Activated naive CD8-positive, alpha-beta T cell treated with anti-CD3 and anti-CD28 coated beads, Interleukin-2, amount 10 ng/mL, durations not matched to agents 7 days and 5 days (primary cell): Measurements from ENCODE around the gene GPD1L. TPM values are rescaled to one million over a fixed set of nuclear protein-coding genes. Genes with fewer than 3 reads are reported as not detected.
A peak's percentile ranks its signal among the peaks of the same experiment; 100 is the strongest.
"Not testable (repeated sequence)": the region's sequence is repeated elsewhere in the genome, so short reads cannot be mapped to it uniquely, and the experiment has no call there.

Experiments used
- ATAC-seq: fragments of 150-1000 bp; cut with Tn5 transposase; one replicate; pipeline ENCODE4 v1.10.0; 2021; ENCODE audit warnings: low read depth, moderate library complexity
- POLR2A ChIA-PET: fragments of 350-600 bp; sonication (Branson Sonifier 250); formaldehyde crosslinking; loops from one replicate; lab custom pipeline; 2021; ENCODE audit warnings: antibody characterized with exemption; lab: Charles Lee
- DNase-seq: peaks from one replicate; pipeline ENCODE4 v3.0.0; 2021
- H3K27ac Mint-ChIP-seq: one replicate; pipeline ENCODE4 v1.8.0; 2022; ENCODE audit warnings: mild to moderate bottlenecking, mixed read lengths
- H3K27me3 Mint-ChIP-seq: one replicate; pipeline ENCODE4 v1.8.0; 2022; ENCODE audit warnings: mild to moderate bottlenecking, moderate library complexity, mixed read lengths
- H3K36me3 Mint-ChIP-seq: one replicate; pipeline ENCODE4 v1.8.0; 2021; ENCODE audit warnings: mild to moderate bottlenecking, mixed read lengths
- H3K4me1 Mint-ChIP-seq: one replicate; pipeline ENCODE4 v1.8.0; 2021; ENCODE audit warnings: mixed read lengths
- H3K4me3 Mint-ChIP-seq: one replicate; pipeline ENCODE4 v1.8.0; 2022; ENCODE audit warnings: mild to moderate bottlenecking, moderate library complexity, mixed read lengths
- H3K9me3 Mint-ChIP-seq: one replicate; pipeline ENCODE4 v1.8.0; 2021; ENCODE audit warnings: mixed read lengths
- total RNA-seq, 2 experiments: library from RNA; stranded (reverse); gene quantifications; one replicate each; pipeline ENCODE4 v1.2.3, GENCODE V29; 2021

GPD1L gene
- 10 to 100 TPM; 27.8 to 31.0 TPM for total RNA-seq

DNA sequence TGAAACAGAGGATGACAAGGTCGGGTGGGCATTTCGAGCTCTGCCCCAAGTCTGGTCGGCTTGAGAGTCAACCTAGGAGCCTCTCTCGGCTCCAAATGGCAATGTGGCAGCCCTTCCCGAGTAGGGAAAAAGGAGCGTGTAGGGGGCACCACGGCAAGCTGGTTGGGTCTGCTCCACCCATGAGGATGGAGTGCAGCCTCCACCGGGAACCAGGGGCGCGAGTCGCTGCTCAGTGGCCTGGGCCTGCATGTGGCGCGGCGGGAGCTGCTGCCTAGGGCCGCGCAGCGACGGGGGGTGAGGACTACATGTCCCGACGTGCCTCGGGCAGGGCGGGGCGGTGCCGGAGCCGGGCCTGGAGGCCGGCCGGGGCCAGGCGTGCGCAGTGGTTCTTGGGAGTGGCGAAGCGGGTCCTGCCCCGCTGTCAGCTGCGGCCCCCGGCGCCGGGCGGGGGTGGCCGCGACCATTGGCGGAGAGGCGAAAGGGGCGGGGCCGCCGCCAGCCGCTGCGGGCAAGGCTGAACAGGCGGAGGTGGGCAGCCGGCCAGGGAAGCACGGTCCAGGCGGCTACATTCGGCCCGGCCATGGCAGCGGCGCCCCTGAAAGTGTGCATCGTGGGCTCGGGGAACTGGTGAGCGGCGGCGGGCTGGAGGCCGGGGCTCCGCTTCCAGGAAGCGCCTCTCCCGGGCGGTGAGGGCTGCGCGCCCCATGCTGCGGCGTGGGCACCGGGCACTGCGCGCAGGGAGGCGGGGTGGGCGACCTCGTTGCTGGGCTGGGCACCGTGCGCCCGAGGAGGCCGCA is at the start of gene GPD1L:
GPD1L (plus strand) TSS at position 489 of the 797 bp plus-strand sequence; CDS start at position 581, 92 bp downstream.
- DNase-seq (peak; percentile 94), ATAC-seq (peak; percentile 99)
- peak within 1 kb of the TSS; percentile 97 for H3K4me3 Mint-ChIP-seq
- no peaks in the 10 kb centered on the region for H3K27me3 Mint-ChIP-seq
- peaks cover 10% of the 10 kb centered on the region for H3K9me3 Mint-ChIP-seq
- POLR2A ChIA-PET = interaction anchor here (0.6 to 1.7 kb wide), 3 partner anchors 9 to 64 kb away, joined by 3 to 17 read pairs (median 6); no protein-coding TSS in a partner anchor
- H3K4me1 Mint-ChIP-seq = peaks cover 23% of the 10 kb centered on the region
- H3K27ac Mint-ChIP-seq = peak within 1 kb of the TSS; percentile 90
- H3K36me3 Mint-ChIP-seq = peaks cover 21% of the 10 kb centered on the region

DNA sequence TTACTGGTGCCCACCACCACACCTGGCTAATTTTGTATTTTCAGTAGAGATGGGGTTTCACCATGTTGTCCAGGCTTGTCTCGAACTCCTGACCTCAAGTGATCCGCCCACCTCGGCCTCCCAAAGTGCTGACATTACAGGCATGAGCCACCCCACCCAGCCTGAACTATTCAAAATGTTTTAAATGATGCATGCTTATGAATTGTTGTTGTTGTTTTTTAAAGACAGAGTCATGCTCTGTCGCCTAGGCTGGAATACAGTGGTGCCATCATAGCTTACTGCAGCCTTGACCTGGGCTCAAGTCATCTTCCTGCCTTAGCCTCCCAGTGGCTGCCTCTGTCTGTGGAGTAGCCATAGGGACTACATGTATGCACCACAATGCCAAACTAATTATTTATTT is 48.0 kb upstream of the GPD1L start:
- POLR2A ChIA-PET, H3K9me3 Mint-ChIP-seq, DNase-seq, H3K36me3 Mint-ChIP-seq, H3K27me3 Mint-ChIP-seq, H3K27ac Mint-ChIP-seq, ATAC-seq, H3K4me3 Mint-ChIP-seq: not testable (repeated sequence)
- peaks cover 13% of the 10 kb centered on the region for H3K4me1 Mint-ChIP-seq

DNA sequence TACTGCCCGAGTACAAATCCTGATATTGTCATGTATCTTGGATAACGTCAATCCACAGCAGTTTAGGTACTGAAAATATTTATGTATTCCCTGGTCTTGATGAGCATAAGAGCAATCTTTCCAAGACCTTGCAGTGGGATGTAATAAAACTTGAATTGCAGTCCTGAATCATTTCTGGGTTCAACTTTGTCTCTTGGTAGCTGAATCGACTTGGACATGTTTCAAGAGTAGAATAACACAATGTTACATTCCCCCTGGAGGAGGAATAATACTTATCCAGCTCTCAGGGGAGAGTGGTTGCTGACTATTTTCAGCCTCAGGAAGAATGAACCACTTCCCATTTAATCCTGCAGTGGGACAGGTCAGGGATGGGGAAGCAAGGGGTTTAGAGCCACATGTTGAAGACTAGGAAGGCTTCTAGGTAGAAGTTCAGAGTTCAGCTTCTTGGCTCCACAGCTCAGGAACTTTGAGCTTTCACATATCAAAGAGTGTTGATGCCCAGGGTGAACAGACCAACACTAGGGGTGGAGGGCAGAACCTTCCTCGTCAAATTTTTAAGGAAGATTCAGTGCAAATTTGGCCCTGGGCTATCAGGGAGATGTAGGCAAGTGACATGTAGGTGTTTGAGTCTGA is 43.4 kb upstream of the GPD1L start:
- peaks cover 5% of the 10 kb centered on the region for H3K9me3 Mint-ChIP-seq
- DNase-seq (no peak), ATAC-seq (no peak)
- H3K27me3 Mint-ChIP-seq = peaks cover 3% of the 10 kb centered on the region
- peaks cover 1% of the 10 kb centered on the region for H3K36me3 Mint-ChIP-seq
- no peak overlapping the region for H3K4me3 Mint-ChIP-seq
- H3K27ac Mint-ChIP-seq = no peak overlapping the region
- peaks cover 1% of the 10 kb centered on the region for H3K4me1 Mint-ChIP-seq
- POLR2A ChIA-PET = no interaction called here

DNA sequence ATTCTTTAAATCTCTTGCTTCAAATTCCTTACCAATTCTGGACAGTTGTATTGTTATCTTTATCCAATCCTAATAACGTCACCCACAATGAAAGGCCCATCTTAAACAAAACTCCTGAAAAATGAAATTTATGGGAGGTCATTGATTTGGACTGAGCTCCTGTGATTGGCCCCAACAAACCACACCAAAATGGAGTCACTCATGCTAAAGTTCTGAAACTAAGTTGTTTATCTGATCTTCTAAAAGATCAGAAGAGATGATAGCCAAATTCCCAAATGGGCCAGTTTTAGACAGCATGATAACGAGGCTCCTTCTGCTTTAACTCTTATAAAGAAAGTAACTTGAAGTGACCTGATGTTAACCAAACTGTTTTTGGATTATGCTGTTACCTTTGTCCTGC is 39.7 kb upstream of the GPD1L start:
- ATAC-seq (no peak), DNase-seq (no peak)
- Mint-ChIP-seq H3K27me3 (peaks cover 10% of the 10 kb centered on the region), H3K9me3 (peaks cover 3% of the 10 kb centered on the region), H3K36me3 (no peaks in the 10 kb centered on the region), H3K4me3 (no peak overlapping the region), H3K27ac (no peak overlapping the region), H3K4me1 (no peaks in the 10 kb centered on the region)
- POLR2A ChIA-PET = no interaction called here

DNA sequence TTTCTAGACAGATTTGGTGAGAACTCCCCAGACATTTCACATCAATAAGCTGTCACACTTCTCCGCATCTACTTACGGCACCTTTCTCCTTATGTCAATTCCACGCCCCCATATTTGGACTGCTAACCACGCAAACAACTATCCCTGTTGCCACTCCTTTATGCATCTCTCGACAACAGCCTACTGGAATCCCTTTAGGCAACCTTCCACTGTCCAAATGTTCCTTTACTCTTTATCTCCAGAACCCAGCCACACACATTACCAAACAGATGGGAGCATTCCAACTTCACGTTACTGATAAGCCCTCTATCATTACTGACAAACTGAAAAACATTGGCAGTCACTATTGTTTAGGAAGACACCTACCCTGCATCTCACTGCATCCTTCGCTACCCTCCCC is 32.2 kb upstream of the GPD1L start:
- H3K9me3 Mint-ChIP-seq, ATAC-seq, POLR2A ChIA-PET, H3K4me1 Mint-ChIP-seq, H3K4me3 Mint-ChIP-seq, DNase-seq, H3K27ac Mint-ChIP-seq, H3K36me3 Mint-ChIP-seq, H3K27me3 Mint-ChIP-seq: not testable (repeated sequence)

- POLR2A ChIA-PET = no interaction called here
- Mint-ChIP-seq H3K36me3 (no peaks in the 10 kb centered on the region), H3K27ac (no peak overlapping the region), H3K4me1 (no peaks in the 10 kb centered on the region), H3K27me3 (peaks cover 6% of the 10 kb centered on the region), H3K4me3 (no peak overlapping the region), H3K9me3 (no peaks in the 10 kb centered on the region)
- no peak for ATAC-seq
- DNase-seq = no peak
Measured at GRCh38 chr3:32076566-32076965, 29.9 kb upstream of the GPD1L start.

GRCh38 chr3:32077260-32078084 is 28.9 kb upstream of the GPD1L start:
- Mint-ChIP-seq H3K36me3 (no peaks in the 10 kb centered on the region), H3K4me1 (no peaks in the 10 kb centered on the region), H3K27ac (no peak overlapping the region), H3K9me3 (no peaks in the 10 kb centered on the region), H3K4me3 (no peak overlapping the region), H3K27me3 (peaks cover 9% of the 10 kb centered on the region)
- POLR2A ChIA-PET = no interaction called here
- ATAC-seq (no peak), DNase-seq (no peak)

GRCh38 chr3:32078085-32078634 is 28.3 kb upstream of the GPD1L start:
- H3K27me3 Mint-ChIP-seq = peaks cover 14% of the 10 kb centered on the region
- H3K9me3 Mint-ChIP-seq = no peaks in the 10 kb centered on the region
- no peaks in the 10 kb centered on the region for H3K4me1 Mint-ChIP-seq
- no peaks in the 10 kb centered on the region for H3K36me3 Mint-ChIP-seq
- no peak for ATAC-seq
- H3K27ac Mint-ChIP-seq = no peak overlapping the region
- no peak overlapping the region for H3K4me3 Mint-ChIP-seq
- DNase-seq = no peak
- POLR2A ChIA-PET = no interaction called here

GRCh38 chr3:32078864-32079263 is 27.6 kb upstream of the GPD1L start:
- no peak overlapping the region for H3K4me3 Mint-ChIP-seq
- POLR2A ChIA-PET = no interaction called here
- no peak overlapping the region for H3K27ac Mint-ChIP-seq
- peaks cover 19% of the 10 kb centered on the region for H3K27me3 Mint-ChIP-seq
- no peak for DNase-seq
- peaks cover under 1% of the 10 kb centered on the region for H3K9me3 Mint-ChIP-seq
- H3K4me1 Mint-ChIP-seq = no peaks in the 10 kb centered on the region
- no peaks in the 10 kb centered on the region for H3K36me3 Mint-ChIP-seq
- no peak for ATAC-seq

- no peaks in the 10 kb centered on the region for H3K36me3 Mint-ChIP-seq
- no peak overlapping the region for H3K27ac Mint-ChIP-seq
- H3K4me1 Mint-ChIP-seq = no peaks in the 10 kb centered on the region
- POLR2A ChIA-PET = no interaction called here
- DNase-seq (no peak), ATAC-seq (no peak)
- peaks cover 20% of the 10 kb centered on the region for H3K27me3 Mint-ChIP-seq
- peaks cover 10% of the 10 kb centered on the region for H3K9me3 Mint-ChIP-seq
- H3K4me3 Mint-ChIP-seq = no peak overlapping the region
Measured at GRCh38 chr3:32082721-32083120, 23.7 kb upstream of the GPD1L start.

- Mint-ChIP-seq H3K4me1 (no peaks in the 10 kb centered on the region), H3K27me3 (peaks cover 22% of the 10 kb centered on the region), H3K36me3 (peaks cover under 1% of the 10 kb centered on the region), H3K9me3 (peaks cover 11% of the 10 kb centered on the region), H3K27ac (no peak overlapping the region), H3K4me3 (no peak overlapping the region)
- POLR2A ChIA-PET = no interaction called here
- ATAC-seq (no peak), DNase-seq (no peak)
Measured at GRCh38 chr3:32083702-32084270, 22.6 kb upstream of the GPD1L start.

DNA sequence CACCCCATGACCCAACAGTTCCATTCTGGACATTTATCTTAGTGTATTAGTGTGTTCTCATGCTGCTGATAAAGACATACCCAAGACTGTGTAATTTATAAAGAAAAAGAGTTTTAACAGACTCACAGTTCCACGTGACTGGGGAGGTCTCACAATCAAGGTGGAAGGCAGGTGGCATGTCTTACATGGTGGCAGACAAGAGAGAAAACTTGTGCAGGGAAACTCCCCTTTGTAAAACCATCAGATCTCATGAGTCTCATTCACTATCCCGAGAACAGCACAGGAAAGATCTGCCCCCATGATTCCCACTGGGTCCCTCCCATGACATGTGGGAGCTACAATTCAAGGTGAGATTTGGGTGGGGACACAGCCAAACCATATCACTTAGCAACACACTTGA is 21.6 kb upstream of the GPD1L start:
- no peak for ATAC-seq
- DNase-seq = no peak
- Mint-ChIP-seq H3K36me3 (peaks cover 6% of the 10 kb centered on the region), H3K9me3 (peaks cover 18% of the 10 kb centered on the region), H3K4me1 (no peaks in the 10 kb centered on the region), H3K27me3 (peaks cover 26% of the 10 kb centered on the region), H3K27ac (no peak overlapping the region), H3K4me3 (no peak overlapping the region)
- POLR2A ChIA-PET = no interaction called here

DNA sequence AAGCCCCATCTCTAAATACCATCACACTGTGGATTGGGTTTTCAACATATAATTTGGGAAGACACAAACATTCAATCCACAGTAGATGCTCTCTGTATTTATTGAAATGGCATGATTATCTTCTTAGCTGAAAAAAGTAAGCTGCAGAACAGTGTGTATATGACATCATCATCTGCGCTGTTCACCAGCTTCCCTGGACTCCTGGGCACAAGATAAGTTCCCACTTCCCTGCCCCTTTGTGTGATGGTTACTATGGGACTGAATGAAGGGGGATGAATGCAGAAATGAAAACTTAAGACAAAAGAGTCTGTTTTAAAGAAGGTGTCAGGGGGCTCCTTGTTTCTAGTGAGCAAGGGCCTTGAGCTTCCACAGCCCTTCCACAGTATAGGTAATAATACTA is 20.0 kb upstream of the GPD1L start:
- no peak for ATAC-seq
- no peak for DNase-seq
- POLR2A ChIA-PET = no interaction called here

More for the DNA sequence above, 20.0 kb upstream of the GPD1L start:
- H3K27ac Mint-ChIP-seq = no peak overlapping the region
- H3K9me3 Mint-ChIP-seq = peaks cover 18% of the 10 kb centered on the region
- H3K36me3 Mint-ChIP-seq = peaks cover 6% of the 10 kb centered on the region
- peaks cover 9% of the 10 kb centered on the region for H3K4me1 Mint-ChIP-seq
- peaks cover 28% of the 10 kb centered on the region for H3K27me3 Mint-ChIP-seq
- no peak overlapping the region for H3K4me3 Mint-ChIP-seq
